B cell (primary cell): ENCODE measurements around the gene RPF1. TPM values are rescaled to one million over a fixed set of nuclear protein-coding genes. Genes with fewer than 3 reads are reported as not detected.

Experiments
- ATAC-seq: fragments of 200-7000 bp; cut with Tn5 transposase; one replicate; pipeline ENCODE4 v1.10.0; 2021; ENCODE audit warnings: low read depth, mild to moderate bottlenecking, moderate number of reproducible peaks, moderate library complexity
- CTCF ChIA-PET: fragments of 350-600 bp; sonication (Branson Sonifier 250); formaldehyde crosslinking; loops from one replicate; lab custom pipeline; 2021; ENCODE audit warnings: antibody characterized with exemption, inconsistent platforms; lab: Charles Lee
- POLR2A ChIA-PET: fragments of 350-600 bp; sonication (Branson Sonifier 250); formaldehyde crosslinking; loops from one replicate; lab custom pipeline; 2021; ENCODE audit warnings: antibody characterized with exemption; lab: Charles Lee
- DNase-seq: peaks from one replicate; pipeline ENCODE4 v3.0.0; 2013
- H2AFZ ChIP-seq: 2 replicates; pipeline ENCODE4 v1.6.1; 2012; ENCODE audit warnings: mild to moderate bottlenecking, low read depth, low read length; ENCODE audit not compliant: insufficient read depth, poor library complexity, severe bottlenecking
- H3K27ac ChIP-seq, 2 donors: 1 replicate in 1 of 2; 2 replicates in 1 of 2; pipeline ENCODE4 v1.5.1; 2012 to 2013; ENCODE audit warnings: low read length in 2 of 2, mild to moderate bottlenecking in 2 of 2, moderate library complexity in 1 of 2
- H3K27me3 ChIP-seq, 4 experiments: fragments of 200-600 bp in 1 of 4; sonication (generic) in 1 of 4; replicated peaks in 1 of 4; 1 replicate in 2 of 4; 2 replicates in 2 of 4; pipeline versions ENCODE4 v1.6.1 to v1.7.0; 2013 to 2016; ENCODE audit warnings: low read length in 3 of 4, mild to moderate bottlenecking in 2 of 4, mixed read lengths in 1 of 4, moderate library complexity in 1 of 4; ENCODE audit not compliant: insufficient read depth in 4 of 4, control insufficient read depth in 3 of 4; ENCODE audit errors: control extremely low read depth in 1 of 4
- H3K36me3 ChIP-seq, 2 experiments: replicated peaks in 1 of 2; 1 replicate in 1 of 2; 2 replicates in 1 of 2; pipeline versions ENCODE4 v1.6.1 to v1.7.1; 2013; ENCODE audit warnings: low read length in 1 of 2; ENCODE audit not compliant: insufficient read depth in 2 of 2, control insufficient read depth in 1 of 2; ENCODE audit errors: control extremely low read depth in 1 of 2, extremely low read depth in 1 of 2
- H3K4me1 ChIP-seq, 2 donors: fragments of 200-600 bp in 1 of 2; sonication (generic) in 1 of 2; 1 replicate in 1 of 2; 2 replicates in 1 of 2; pipeline versions ENCODE4 v1.5.1 to v1.6.1; 2013 to 2017; ENCODE audit warnings: low read length in 2 of 2; ENCODE audit not compliant: control insufficient read depth in 2 of 2, insufficient read depth in 2 of 2
- H3K4me2 ChIP-seq: replicated peaks from 2 replicates; pipeline ENCODE3; 2012; ENCODE audit warnings: mild to moderate bottlenecking, low read depth, low read length; ENCODE audit not compliant: poor library complexity, severe bottlenecking
- H3K4me3 ChIP-seq, 5 experiments: fragments of 200-600 bp in 1 of 5; sonication (generic) in 1 of 5; 1 replicate in 3 of 5; 2 replicates in 2 of 5; pipeline versions ENCODE4 v1.5.1 to v1.7.0; 2011 to 2016; ENCODE audit warnings: low read length in 4 of 5, mild to moderate bottlenecking in 4 of 5, low read depth in 2 of 5, control low read depth in 1 of 5, moderate library complexity in 1 of 5; ENCODE audit not compliant: insufficient read depth in 1 of 5; ENCODE audit errors: control extremely low read depth in 1 of 5, extremely low read depth in 1 of 5
- H3K79me2 ChIP-seq: fragments of 200-600 bp; sonication (generic); one replicate; pipeline ENCODE4 v1.6.0; 2016; ENCODE audit warnings: low read length; ENCODE audit not compliant: control insufficient read depth, insufficient read depth
- H3K9ac ChIP-seq: fragments of 200-600 bp; sonication (generic); 2 replicates; pipeline ENCODE4 v1.6.1; 2017; ENCODE audit warnings: mild to moderate bottlenecking, low read length, moderate library complexity
- H3K9me3 ChIP-seq, 3 donors: one replicate each; pipeline versions ENCODE4 v1.6.1 to v1.7.1; 2013; ENCODE audit warnings: low read length in 2 of 3; ENCODE audit not compliant: control insufficient read depth in 2 of 3, insufficient read depth in 1 of 3; ENCODE audit errors: control extremely low read depth in 1 of 3
- H4K20me1 ChIP-seq: 2 replicates; pipeline ENCODE4 v1.6.0; 2012; ENCODE audit warnings: mild to moderate bottlenecking, low read length; ENCODE audit not compliant: insufficient read depth, control insufficient read depth, poor library complexity, severe bottlenecking
- H3K27ac Mint-ChIP-seq: one replicate; pipeline ENCODE4 v1.8.0; 2021; ENCODE audit warnings: mixed read lengths
- H3K27me3 Mint-ChIP-seq: one replicate; pipeline ENCODE4 v1.8.0; 2021; ENCODE audit warnings: mixed read lengths
- H3K4me1 Mint-ChIP-seq: one replicate; pipeline ENCODE4 v1.8.0; 2021; ENCODE audit warnings: mixed read lengths
- H3K4me3 Mint-ChIP-seq: one replicate; pipeline ENCODE4 v1.8.0; 2021; ENCODE audit warnings: mixed read lengths
- H3K9me3 Mint-ChIP-seq: one replicate; pipeline ENCODE4 v1.8.0; 2022; ENCODE audit warnings: mixed read lengths; ENCODE audit not compliant: insufficient read depth
- CTCF ChIP-seq: fragments of 200-600 bp; IDR thresholded peaks from one replicate; pipeline ENCODE4 v1.8.0; 2022; ENCODE audit warnings: antibody characterized with exemption, mild to moderate bottlenecking
- EZH2 ChIP-seq: IDR thresholded peaks from 2 replicates; pipeline ENCODE4 v1.6.1; 2012; ENCODE audit warnings: borderline replicate concordance, low read depth, mild to moderate bottlenecking, moderate library complexity, low read length; ENCODE audit not compliant: insufficient read depth, poor library complexity, severe bottlenecking
- WGBS: methylation state at CpG from one replicate; pipeline ENCODE4 v1.1.5; 2013; ENCODE audit warnings: missing lambda C conversion rate; ENCODE audit not compliant: insufficient coverage; 5-methylcytosine and 5-hydroxymethylcytosine counted together
- intact Hi-C: fragments of 100-400 bp; cut with micrococcal nuclease; formaldehyde crosslinking; loops from one replicate; pipeline ENCODE4 v1.10.0; 2022
- polyA plus RNA-seq: library from polyadenylated mRNA; depleted of rRNA; stranded (reverse); fragments of >200 nt; gene quantifications from 2 replicates; pipeline ENCODE4 v1.2.3, GENCODE V29; 2012
- total RNA-seq, 2 donors: library from RNA; stranded (reverse); fragments of 120-200 nt in 1 of 2; gene quantifications; 1 replicate in 1 of 2; 2 replicates in 1 of 2; pipeline versions ENCODE4 v1.2.3 to v1.2.4, GENCODE V29; 2013 to 2022

The RPF1 gene
- total and polyA plus RNA-seq, 2 donors (not counting 1 experiment from before 2014, with no cell fraction given) = 15.5 to 38.8 TPM

- no peak for TF ChIP-seq CTCF
- CTCF ChIA-PET = no interaction called here
- no peaks in the 10 kb centered on the region for H3K27me3 Mint-ChIP-seq
- H3K4me3 ChIP-seq = no peak overlapping the region
- no peak overlapping the region for H3K4me3 Mint-ChIP-seq
- peaks cover 19% of the 10 kb centered on the region for H3K79me2 ChIP-seq
- WGBS = no CpG with 5 or more reads among the region's 3 CpGs
- DNase-seq (no peak), ATAC-seq (no peak)
- peaks cover 5 to 78% of the 10 kb centered on the region in 2 experiments for H3K36me3 ChIP-seq
- no peak overlapping the region for H3K9ac ChIP-seq
- intact Hi-C loops = no loop called here
- no peaks in the 10 kb centered on the region for H3K9me3 ChIP-seq
- no peak overlapping the region for H3K27ac Mint-ChIP-seq
- POLR2A ChIA-PET = no interaction called here
- peaks cover 13% of the 10 kb centered on the region for H3K4me1 Mint-ChIP-seq
- H3K27me3 ChIP-seq = no peaks in the 10 kb centered on the region
- no peaks in the 10 kb centered on the region for H3K9me3 Mint-ChIP-seq
- H4K20me1 ChIP-seq = no peaks in the 10 kb centered on the region
- no peak overlapping the region for H3K4me2 ChIP-seq
- H3K4me1 ChIP-seq = peaks cover 4 to 8% of the 10 kb centered on the region in 2 donors
- H3K27ac ChIP-seq = no peak overlapping the region
- no peak overlapping the region for H2AFZ ChIP-seq
These were observed 17.4 kb downstream of the RPF1 start for GRCh38 chr1:84496498-84496897.

- intact Hi-C loops = no loop called here
- H3K36me3 ChIP-seq = peaks cover 5 to 66% of the 10 kb centered on the region in 2 experiments
- H3K4me3 ChIP-seq = no peak overlapping the region
- Mint-ChIP-seq H3K4me1 (peaks cover 16% of the 10 kb centered on the region), H3K9me3 (no peaks in the 10 kb centered on the region), H3K27me3 (no peaks in the 10 kb centered on the region), H3K27ac (no peak overlapping the region), H3K4me3 (no peak overlapping the region)
- H3K27me3 ChIP-seq = no peaks in the 10 kb centered on the region
- H3K4me1 ChIP-seq = peaks cover 4 to 8% of the 10 kb centered on the region in 2 donors
- DNase-seq = no peak
- no CpG with 5 or more reads among the region's 2 CpGs for WGBS
- H3K27ac ChIP-seq = peak overlapping the region in 1 of 2 donors; percentile 23
- no peak overlapping the region for H2AFZ ChIP-seq
- H3K9me3 ChIP-seq = no peaks in the 10 kb centered on the region
- H3K9ac ChIP-seq = no peak overlapping the region
- H3K4me2 ChIP-seq = no peak overlapping the region
- ATAC-seq = no peak
- ChIA-PET POLR2A (no interaction called here), CTCF (interaction anchor here (1.6 kb wide), 1 partner anchor 122 kb away, joined by 5 read pairs; no protein-coding TSS in a partner anchor)
- no peaks in the 10 kb centered on the region for H4K20me1 ChIP-seq
- peaks cover 29% of the 10 kb centered on the region for H3K79me2 ChIP-seq
- TF ChIP-seq EZH2 (no peak), CTCF (no peak)
These were observed 18.7 kb downstream of the RPF1 start for GRCh38 chr1:84497631-84498275.
